ENCODE measurements around the gene TMEM256.

- TF ChIP-seq EP300 (IDR thresholded peaks at IDR 0.05; ENCODE audit: low read length) (no peak), HOXB6 (CRISPR knock-in tag; IDR thresholded peaks at IDR 0.05; ENCODE audit: borderline replicate concordance) (no peak), ZNF780A (CRISPR knock-in tag; IDR thresholded peaks at IDR 0.05) (no peak), PML (IDR thresholded peaks at IDR 0.05; ENCODE audit: low read length) (no peak)
These were observed 23.7 kb upstream of the TMEM256 start for GRCh38 chr17:7427549-7427948.
